SIG-M5 treated with dmso at 0.1 percent for 504 hours (cell line): ENCODE data around the gene SLC20A1.

ENCODE experiments used
- DNase-seq: peaks from one replicate; lab custom pipeline; 2025; ENCODE audit not compliant: unreplicated experiment; lab: John Stamatoyannopoulos, UW

The SLC20A1 gene

GRCh38 chr2:112625474-112626114, 20.1 kb upstream of the SLC20A1 start:
- DNase-seq = no peak

GRCh38 chr2:112626604-112627059, 19.1 kb upstream of the SLC20A1 start:
- peak; percentile 79 for DNase-seq

GRCh38 chr2:112627060-112628040, 18.4 kb upstream of the SLC20A1 start:
- DNase-seq = peak; percentile 95

GRCh38 chr2:112629224-112629623, 16.5 kb upstream of the SLC20A1 start:
- no peak for DNase-seq

GRCh38 chr2:112629823-112630222, 15.9 kb upstream of the SLC20A1 start:
- no peak for DNase-seq

GRCh38 chr2:112630268-112630667, 15.5 kb upstream of the SLC20A1 start:
- DNase-seq = no peak

- DNase-seq = no peak
These were observed 12.0 kb upstream of the SLC20A1 start for GRCh38 chr2:112633708-112634107.

- DNase-seq = no peak
These were observed 11.4 kb upstream of the SLC20A1 start for GRCh38 chr2:112634153-112634873.

- no peak for DNase-seq
These were observed 10.9 kb upstream of the SLC20A1 start for GRCh38 chr2:112634874-112635157.

GRCh38 chr2:112636605-112637288, 9.0 kb upstream of the SLC20A1 start:
- peak; percentile 70 for DNase-seq

- no peak for DNase-seq
These were observed 8.5 kb upstream of the SLC20A1 start for GRCh38 chr2:112637289-112637660.

- no peak for DNase-seq
These were observed 5.8 kb upstream of the SLC20A1 start for GRCh38 chr2:112639936-112640335.

GRCh38 chr2:112640467-112640799, 5.3 kb upstream of the SLC20A1 start:
- no peak for DNase-seq

GRCh38 chr2:112640800-112641675, 4.7 kb upstream of the SLC20A1 start:
- DNase-seq = no peak

- DNase-seq = no peak
These were observed 4.0 kb upstream of the SLC20A1 start for GRCh38 chr2:112641701-112642100.

- DNase-seq = no peak
These were observed 3.2 kb upstream of the SLC20A1 start for GRCh38 chr2:112642561-112642960.

GRCh38 chr2:112642966-112643365, 2.8 kb upstream of the SLC20A1 start:
- DNase-seq = no peak

GRCh38 chr2:112643488-112643887, 2.3 kb upstream of the SLC20A1 start:
- no peak for DNase-seq

- peak; percentile 14 for DNase-seq
These were observed 1.4 kb upstream of the SLC20A1 start for GRCh38 chr2:112644155-112644932.

- no peak for DNase-seq
These were observed 818 bp upstream of the SLC20A1 start for GRCh38 chr2:112644933-112645309.
